ENCODE results near the gene PON1.

Gene PON1

DNA sequence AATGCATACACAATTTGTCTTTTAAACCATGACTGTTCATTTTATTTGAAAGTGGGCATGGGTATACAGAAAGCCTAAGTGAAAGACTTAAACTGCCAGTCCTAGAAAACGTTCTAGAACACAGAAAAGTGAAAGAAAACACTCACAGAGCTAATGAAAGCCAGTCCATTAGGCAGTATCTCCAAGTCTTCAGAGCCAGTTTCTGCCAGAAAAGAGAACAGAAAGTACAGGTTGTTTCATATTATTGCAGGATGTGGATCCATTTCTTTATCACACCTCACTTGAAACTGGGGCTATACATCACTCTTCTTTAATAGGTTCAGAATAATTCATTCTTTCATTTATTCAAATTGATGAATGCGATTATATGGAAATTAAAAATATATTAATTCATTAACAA lies 7.7 kb downstream of the PON1 start:
- no peak for DNase-seq

DNA sequence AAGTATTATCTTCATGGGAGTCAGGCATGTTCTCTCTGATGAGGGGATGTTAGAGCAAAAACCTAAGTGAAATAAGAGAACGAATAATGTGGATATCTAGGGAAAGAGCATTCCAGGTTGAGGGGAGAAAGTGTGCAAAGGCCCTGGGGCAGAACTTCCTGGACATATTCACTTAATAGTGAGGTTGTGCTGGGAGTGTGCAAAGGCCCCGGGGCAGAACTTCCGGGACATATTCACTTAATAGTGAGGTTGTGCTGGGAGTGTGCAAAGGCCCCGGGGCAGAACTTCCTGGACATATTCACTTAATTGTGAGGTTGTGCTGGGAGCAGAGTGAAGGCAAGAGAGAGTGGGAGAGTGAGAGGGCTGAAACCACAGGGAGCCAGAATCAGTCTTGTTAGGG lies 11.8 kb downstream of the PON1 start:
- DNase-seq = no peak

DNA sequence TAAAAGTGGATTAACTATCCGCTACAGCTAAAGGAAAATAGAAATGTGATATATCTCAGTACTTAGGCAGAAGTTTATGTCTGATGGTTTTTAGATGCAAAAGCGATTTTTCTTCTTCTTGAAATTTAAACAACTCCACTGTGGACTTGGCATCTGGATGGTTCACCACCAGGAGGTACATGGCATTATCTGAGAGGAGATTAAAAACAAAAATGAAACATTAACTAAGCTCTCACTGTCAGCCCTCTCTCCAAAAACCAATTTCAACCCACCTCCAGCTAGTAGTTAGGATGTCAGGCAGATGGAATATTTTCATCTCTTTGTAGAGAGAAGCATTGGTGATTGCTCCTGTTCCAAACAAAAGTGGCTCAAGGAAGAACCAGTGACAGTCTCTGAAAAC lies 12.9 kb downstream of the PON1 start:
- no peak for DNase-seq

DNA sequence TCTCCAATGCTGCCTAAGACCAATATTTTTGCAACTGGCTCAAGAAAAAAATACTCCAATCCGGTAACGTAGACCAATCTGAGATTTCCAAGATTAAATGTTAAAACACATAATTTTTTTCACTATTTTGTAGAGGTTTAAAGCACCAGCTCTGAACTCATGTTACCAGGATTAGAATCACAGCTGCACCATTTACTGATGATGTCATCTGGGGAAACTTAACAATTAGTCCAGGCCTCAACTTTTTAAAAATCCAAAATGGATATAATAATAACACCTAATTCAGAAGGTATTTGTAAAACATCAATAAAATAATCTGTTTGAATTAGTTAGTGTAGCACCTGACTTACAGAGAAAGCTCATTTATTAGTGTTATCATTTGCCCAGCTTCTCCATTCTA lies 14.4 kb downstream of the PON1 start:
- DNase-seq = no peak

DNA sequence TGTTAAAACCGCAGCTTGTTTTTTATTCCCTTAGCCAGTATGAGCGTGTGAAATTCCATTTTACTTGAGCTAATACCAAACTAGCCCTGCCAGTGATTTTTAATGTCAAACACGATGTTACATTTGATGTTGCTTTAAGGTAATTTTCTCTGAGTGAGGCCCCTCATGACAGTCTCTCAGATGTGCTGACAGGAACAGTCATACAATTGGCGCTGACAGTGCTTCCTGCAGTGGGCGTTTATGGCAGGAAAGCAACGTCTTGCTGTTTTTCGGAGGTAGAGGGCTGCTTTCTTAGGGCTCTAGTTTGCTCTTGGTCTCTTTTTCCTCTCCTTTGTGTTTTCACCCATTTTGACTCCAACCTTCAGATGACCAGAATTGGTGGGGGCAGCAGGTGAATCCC lies 19.3 kb downstream of the PON1 start:
- DNase-seq = no peak

DNA sequence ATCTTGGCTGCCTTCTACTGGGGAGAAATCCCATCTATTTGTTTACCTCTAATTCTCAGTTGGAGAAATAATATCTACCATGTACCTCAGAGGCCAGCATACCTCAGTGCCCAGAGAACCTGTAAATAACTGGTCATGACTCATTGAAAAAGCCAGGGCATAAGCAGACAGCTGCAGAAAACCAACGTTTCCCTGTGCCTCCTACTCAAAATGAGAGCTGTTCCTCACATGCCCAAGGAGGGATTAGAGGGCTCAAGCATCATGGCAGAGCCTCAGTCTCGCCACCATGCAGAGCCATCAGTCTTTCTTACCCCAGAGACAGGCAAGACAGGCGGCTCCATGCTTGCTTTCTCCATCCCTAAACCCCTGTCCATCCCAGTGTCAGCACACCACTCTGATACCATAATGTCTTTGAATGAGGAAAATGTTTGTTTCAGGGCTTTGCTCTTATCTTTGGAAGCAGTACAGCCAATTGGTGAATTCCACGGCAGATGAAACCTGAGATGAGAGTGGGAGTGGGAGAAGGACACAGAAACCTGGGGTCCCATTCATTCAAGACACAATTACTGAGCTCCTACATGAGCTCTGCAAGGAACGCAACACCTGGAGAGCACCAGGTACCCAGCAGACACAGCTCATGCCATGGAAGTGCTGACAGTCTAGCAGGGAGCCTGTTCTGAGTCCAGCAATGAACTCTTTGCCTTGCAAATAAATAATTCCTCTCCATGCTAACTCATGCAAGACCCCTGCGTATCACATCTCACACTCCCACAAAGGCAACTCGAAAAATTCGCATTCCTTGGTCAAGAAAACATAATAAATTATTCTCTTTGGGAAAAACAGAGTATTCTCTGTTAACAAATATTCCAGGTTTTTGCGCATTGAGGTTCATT lies 21.1 kb downstream of the PON1 start:
- DNase-seq = no peak

DNA sequence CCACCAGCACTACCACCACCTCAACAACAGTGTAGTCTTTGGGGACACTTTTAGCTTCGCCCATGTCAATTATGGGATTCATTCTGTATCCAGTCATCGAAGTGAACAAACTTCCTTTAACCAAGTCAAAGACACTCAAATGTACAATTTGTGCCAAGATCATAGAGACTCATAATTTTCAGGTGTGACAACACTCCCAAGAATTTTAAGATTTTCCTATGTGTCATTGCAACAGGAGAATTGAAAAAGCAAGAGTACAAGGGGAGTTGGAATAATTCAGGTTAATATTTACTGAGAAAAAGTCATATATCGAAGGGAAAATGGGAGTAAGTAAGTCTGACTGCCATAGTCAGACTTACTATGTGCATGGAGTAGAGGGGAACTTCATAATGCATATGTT lies 26.2 kb downstream of the PON1 start:
- DNase-seq = no peak

DNA sequence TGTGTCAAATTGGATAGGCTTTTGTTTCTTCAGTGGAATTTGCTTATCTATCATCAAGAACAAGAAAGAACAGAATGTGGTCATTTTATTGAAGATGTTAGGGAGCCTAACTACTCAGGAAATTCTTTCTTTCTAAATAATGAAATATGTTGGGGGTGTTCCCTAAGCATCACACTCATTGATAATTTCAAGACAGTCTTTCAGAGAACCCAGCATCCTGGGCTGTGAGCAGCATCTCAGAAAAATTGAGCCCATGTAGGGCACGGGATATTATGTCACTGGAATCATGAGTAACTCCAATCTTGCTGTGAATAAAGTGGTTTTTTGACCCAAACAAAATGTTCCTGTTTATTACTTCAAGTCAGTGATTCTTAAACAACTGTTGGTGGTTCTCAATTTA lies 27.3 kb downstream of the PON1 start:
- no peak for DNase-seq

DNA sequence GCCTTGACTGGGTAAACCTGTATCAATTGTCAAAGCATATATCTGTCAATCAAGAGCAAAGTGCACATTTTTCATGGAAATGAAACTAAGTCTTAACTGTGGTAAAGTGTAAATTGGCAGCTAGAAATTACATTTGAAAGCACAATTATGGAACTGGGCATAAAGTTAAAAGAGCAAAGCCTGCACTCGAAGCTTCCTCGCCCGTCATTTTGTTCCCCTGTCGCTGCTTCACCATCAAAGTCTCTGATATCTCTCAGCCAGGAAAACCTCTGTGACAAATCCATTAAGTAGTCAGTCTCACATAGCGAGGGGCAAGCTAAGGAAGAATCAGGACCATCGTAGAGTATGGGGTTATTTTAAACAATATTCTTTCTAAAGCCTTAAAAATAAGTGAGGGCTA lies 27.9 kb downstream of the PON1 start:
- DNase-seq = no peak

DNA sequence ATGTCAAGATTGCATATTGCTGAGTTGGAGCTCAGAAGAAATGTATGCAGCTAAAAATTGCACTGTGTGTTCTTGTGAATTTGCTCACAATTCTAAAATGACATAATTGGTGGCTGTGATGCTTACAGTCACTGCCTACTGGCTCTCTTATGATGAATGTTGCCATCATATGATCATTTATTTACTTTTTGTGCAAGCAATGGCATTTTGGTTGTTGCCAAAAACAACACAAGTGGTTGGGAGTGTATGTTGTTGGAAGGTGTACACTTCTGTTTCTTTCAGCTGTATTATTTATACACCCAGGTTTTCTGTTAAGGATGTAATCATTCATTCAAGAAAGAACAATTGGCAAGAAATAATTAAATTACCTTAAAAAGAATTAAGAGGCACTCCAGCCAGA lies 28.9 kb downstream of the PON1 start:
- no peak for DNase-seq

DNA sequence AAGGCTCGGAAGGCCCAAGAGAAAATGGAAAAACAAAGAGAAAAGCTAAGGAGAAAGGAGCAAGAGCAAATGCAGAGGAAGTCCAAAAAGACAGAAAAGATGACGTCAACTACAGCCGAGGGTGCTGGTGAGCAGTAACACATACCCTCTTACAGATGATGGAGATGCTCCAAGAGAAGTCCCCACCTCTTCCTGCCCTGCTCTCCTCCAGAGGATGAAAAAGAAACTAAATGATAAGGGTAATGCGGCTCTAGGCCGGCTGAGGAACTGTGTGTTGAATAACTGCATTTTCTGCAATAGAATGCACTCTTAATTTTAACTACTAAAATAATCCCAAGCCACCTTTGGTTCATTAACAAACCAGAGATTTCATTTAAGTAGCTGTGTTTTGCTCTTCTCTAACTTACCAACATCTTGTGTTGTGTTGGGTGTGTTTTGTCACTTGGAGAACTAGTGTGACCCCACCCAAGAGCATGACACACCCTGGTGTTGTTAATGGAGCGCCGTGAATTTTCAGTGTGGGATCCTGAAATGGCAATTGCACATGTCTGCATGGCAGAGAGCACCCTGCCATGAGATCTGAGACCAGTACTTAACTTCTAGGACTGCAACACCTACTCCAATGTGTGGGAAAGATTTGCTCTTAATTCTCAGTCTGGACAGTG lies 34.0 kb downstream of the PON1 start:
- no peak for DNase-seq

DNA sequence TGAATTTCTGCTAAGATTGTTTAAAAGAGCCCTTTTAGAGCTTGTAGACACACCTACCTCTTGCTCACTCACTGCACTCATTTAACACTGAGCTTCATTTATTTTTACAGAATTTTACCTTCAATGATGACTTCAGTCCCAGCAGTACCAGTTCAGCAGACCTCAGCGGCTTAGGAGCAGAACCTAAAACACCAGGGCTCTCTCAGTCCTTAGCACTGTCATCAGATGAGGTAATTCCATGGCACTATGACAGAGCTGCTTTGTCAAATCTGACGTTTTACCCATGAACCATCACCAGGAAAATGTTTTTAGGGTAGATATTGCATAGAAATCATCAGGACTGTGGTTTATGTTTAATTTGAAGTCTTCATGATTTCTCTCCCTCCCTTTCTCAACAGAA lies 38.2 kb downstream of the PON1 start:
- no peak for DNase-seq

DNA sequence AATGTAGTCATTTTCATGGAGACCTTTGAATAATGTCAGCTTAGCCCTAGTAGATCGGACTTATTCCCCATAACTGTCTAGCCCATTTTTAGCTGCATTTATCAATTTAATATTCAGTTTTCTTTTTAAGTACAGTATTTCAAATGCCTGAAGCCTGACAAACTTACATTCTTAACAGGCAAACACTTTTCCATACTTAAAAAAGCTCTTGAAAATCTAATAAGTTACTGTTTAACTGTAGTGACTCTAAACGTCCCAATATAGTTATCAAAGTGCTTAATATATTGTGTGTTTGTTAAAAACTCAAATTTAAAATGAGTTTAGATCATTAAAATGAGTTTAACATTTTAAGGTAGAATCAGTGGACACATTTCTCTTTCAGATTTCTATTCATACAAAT lies 44.9 kb downstream of the PON1 start:
- DNase-seq = no peak

DNA sequence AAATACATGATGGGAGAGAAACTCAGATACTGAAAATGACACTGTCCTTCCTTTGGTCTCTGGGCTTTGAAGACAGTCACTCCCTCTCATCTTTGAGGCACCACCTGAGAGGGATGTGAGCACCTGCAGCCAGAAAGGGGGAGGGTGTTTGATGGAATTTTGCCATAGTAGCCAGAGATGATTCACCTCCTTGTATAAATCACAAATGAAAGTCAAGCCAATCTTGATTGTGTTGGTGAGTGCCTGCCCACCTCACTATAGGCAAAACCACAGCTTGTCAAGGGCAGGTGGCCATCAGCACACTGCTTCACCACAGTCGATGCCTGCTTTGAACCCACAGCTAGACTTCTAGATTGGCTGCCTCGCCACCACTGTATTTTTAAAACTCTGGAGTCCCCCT lies 48.2 kb downstream of the PON1 start:
- DNase-seq = no peak

DNA sequence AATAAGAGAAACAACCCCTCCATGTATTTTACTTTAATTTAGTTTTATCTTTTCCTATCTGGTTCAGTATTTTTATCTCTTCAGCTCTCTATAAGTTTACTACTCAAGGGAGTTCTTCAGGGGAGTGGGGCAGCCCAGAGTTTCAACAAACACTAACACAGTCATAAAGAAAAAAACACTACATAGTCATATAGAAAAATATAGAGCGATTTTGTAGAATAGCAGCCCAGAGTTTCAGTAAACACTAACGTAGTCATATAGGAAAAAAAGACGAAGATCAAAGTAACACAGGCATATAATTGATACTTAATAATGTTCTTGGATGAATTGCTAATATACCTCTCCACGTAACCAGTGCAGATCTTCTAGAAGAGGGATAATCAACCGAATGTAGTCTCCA lies 54.7 kb downstream of the PON1 start:
- DNase-seq = no peak

DNA sequence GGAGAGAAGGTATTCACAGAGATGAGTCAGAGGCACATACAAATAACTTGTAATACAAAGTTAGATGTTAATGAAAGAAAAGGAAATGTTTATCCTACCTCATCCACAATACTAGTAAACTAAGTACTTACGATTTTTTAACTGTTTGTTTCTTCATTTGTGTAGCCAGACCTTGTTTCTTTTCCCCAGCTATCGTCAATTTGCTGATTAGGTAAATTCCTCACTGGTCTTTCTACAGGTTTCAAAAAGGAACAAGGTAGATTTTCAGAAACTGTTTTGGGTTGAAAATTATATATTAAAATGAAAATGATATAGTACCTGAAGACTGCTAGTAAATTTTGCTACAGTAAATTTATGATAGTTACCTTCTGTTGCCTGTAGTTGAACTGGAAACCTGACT lies 56.6 kb downstream of the PON1 start:
- DNase-seq = no peak

DNA sequence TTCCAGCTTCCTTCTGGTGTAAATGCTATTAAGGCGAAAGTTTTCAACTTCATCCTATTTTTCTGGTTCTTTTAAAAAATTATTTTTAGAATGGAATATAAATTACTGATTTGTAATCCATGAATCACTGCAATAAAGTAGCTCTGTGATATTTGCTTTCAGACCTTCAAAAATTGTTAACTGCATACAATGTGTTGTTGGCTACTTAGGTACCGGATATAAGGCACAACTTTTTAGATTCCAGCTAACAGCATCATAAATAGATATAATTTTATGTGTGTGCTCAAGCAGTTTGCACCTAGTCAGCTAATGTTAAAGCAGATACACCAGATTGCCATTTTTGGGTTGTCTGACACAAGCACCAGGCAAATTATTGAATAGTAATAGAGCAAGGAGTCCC lies 58.7 kb downstream of the PON1 start:
- no peak for DNase-seq

DNA sequence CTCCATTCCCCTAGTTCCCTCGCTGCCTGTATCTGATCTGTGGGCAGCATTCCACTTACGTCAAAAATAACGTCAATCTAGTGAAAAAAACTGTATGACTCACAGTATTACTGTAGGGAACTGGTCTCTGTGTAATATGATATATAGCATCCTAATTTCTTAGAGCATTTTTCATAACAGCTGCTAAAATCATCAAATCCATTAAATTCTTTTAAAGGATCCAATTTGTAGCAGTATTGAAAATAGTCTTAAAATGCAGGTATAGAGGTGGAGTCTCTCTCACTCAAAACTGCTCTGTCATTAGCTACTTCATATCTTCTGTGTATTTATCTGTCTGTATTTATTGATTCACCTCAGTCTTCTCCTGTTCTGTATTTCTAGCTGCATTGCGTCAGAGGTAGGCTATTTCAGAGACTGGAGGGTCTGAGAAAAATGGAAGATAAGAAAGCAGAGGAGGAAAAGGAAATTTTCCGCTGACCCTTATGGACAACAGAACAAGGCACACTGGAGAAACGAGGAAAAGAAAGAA lies 59.9 kb downstream of the PON1 start:
- no peak for DNase-seq

DNA sequence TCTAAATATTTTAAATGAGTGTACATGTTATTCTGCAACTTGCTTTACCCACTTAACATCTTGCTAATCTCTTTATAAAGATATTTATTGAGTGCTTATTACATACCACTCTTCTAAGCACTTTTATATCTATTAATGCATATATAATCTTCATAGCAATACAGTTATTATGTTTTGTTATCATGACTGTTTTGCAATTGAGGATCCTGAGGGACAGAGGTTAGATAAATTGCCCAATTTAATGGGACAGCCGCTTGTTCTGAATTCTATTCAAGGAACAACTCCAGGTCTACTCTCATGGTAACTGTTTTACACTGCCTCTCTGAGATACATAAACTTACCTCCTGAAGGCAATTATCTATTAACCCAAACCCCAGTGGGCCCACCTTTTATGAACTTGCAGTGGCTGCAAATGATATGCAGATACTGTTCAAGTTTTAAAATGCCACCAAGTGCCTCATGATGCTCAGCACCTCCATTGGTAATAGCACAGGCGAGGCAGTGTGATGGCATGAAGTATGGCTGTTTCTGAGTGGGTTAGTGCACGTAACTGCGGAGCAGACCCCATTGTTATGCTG lies 60.5 kb downstream of the PON1 start:
- DNase-seq = no peak

DNA sequence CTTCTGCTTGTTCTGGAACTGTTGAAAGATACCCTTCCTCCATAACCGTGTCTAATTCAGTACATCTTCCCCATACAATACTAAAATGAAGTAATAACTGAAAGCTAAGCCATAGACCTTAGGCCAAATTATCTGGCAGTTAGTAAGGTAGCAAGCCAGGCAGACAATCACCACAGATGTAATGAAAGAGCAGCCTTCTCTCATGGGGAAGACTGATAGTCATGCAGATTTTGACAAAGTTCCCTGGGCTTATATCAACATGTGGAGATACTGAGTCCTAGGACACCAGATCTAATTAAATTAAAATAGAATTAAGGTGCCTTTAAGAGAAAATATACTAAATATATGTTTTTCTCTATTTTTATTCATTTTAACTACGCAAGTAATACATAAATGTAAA lies 61.5 kb downstream of the PON1 start:
- DNase-seq = no peak

DNA sequence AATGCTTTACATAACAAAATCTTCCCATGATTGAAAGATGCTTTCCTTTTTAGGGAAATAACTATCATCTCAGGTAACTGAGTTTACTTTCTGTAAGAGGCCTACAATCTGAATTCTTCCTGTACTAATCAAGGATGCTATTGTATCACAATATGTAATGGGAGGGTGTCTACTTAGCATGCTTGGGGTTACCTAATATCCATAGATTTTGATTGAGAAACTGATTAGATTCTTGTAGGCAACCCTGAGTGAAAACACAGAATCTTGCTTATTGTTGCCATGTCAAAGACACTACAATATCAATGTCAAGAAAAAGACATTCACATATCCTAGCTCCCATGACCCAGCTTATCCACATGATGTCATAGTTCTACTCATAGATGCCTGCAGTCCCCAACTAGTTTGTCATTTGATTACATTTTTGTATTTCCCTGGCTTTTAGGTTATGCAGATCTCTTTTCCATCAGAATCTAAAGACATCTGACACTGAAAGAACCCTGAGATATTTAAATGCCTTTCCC lies 62.4 kb downstream of the PON1 start:
- no peak for DNase-seq

DNA sequence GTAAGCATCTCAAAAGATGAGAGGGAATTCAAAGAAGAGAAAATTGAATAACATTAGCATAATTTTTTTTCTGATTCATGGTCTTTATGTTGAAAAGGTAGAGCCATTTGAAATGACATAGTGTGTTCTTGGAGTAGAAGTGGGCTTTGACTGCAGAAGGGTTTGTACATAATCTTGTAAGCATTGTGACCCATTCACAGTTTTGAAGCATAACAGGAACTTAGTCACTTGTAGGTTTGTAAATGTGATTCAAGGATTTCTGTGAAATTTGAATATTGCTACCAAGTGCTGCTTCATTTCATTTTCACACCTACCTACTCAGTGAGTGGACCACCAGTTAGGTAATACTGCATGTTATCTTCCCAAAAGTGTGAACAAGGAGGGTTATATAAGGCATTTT lies 68.6 kb downstream of the PON1 start:
- no peak for DNase-seq

DNA sequence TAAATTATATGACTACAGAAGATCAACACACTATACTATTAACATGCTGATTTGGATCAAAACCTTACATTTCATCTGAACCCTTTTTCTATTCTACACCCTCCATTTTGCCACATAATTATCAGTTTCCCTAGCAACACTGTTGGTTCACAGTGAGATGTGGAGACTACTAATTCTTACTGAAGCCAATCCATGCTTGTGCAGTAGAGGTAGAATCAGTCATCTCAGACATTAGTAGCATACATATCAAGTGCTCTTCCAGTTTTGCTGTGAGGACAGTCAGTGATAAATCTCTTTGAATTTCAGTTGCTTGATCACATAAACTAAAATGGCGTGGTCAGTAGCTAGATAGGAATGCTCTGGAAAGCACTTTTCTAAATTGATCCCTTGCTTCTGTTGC lies 70.3 kb downstream of the PON1 start:
- DNase-seq = no peak

DNA sequence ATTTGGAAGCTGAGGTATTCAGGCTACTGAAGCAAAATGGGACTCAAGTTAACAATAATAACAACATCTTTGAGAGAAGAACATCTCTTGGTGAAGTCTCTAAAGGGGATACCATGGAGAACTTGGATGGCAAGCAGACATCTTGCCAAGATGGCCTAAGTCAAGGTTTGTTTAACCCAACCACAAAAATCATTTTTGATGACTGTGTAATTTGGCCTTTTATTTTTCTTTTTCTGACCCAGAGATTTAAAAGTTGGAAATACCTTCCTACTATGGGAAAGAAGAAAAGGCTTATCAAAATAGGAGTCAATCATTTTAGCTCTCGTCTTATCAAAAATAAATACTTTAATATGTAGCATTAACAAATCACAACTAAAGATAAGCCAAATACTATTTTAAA lies 72.4 kb downstream of the PON1 start:
- DNase-seq = no peak

Measured in NCI-H510A treated with DMSO at 0.1 percent for 48 hours (cell line).